Measurements from ENCODE around the gene NCLN. TPM values are rescaled to one million over a fixed set of nuclear protein-coding genes. Genes with fewer than 3 reads are reported as not detected.
"Not testable (repeated sequence)": the region's sequence is repeated elsewhere in the genome, so short reads cannot be mapped to it uniquely, and the experiment has no call there.

The NCLN gene
- polyA plus RNA-seq, 3 donors, result 28.6 to 60.9 (median 34.5) TPM

DNA sequence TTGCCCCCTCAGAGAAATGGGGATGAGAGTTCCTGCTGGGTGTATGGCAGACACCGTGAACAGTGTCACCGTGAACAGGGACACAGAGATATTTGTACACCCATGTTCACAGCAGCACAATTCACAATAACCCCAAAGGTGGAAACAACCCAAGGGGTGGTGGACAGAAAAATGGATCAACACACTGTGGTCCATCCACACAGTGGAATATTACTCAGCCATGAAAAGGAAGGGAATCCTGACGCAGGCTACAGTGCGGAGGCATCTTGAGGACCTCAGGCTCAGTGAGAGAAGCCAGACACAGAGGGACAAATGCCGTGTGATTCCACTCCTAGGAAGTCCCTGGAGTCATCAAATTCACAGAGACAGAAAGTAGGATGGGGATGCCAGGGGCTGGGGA lies 31.1 kb downstream of the NCLN start:
- WGBS (ENCODE audit: insufficient coverage), result 95% methylated on average over 4 of the region's 5 CpGs
- TF ChIP-seq, protein P1, sequence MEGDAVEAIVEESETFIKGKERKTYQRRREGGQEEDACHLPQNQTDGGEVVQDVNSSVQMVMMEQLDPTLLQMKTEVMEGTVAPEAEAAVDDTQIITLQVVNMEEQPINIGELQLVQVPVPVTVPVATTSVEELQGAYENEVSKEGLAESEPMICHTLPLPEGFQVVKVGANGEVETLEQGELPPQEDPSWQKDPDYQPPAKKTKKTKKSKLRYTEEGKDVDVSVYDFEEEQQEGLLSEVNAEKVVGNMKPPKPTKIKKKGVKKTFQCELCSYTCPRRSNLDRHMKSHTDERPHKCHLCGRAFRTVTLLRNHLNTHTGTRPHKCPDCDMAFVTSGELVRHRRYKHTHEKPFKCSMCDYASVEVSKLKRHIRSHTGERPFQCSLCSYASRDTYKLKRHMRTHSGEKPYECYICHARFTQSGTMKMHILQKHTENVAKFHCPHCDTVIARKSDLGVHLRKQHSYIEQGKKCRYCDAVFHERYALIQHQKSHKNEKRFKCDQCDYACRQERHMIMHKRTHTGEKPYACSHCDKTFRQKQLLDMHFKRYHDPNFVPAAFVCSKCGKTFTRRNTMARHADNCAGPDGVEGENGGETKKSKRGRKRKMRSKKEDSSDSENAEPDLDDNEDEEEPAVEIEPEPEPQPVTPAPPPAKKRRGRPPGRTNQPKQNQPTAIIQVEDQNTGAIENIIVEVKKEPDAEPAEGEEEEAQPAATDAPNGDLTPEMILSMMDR (IDR thresholded peaks at IDR 0.05), result no peak
- no peak overlapping the region for H3K27ac Mint-ChIP-seq

DNA sequence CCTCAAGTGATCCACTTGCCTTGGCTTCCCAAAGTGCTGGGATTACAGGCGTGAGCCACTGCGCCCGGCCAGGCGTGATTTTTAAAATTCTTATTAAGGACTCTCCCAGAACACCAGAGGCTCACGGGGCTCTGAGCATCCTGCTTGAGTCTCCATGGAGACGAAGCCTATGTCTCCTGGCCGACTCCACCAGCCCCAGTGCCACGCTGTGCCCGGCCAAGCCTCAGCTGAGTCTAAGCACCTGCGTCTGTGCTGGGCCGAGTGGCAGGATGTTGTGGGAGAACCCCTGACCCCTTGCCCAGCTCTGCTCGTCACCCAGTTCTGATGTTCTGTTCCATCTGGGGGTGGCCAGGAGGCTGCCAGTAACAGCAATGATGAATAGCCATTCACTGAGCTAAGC lies 34.8 kb downstream of the NCLN start:
- no peak overlapping the region for H3K4me3 Mint-ChIP-seq

More for the DNA sequence above, 31.1 kb downstream of the NCLN start:
- H3K36me3 ChIP-seq (replicated peaks in 1 of 2; ENCODE audit: control insufficient read depth in 1 of 2, insufficient read depth in 2 of 2, low read length in 2 of 2), result no peaks in the 10 kb centered on the region
- DNase-seq, result no peak
- H3K4me1 Mint-ChIP-seq, result no peaks in the 10 kb centered on the region
- no peak overlapping the region for H2AFZ ChIP-seq (ENCODE audit: insufficient read depth, low read depth, low read length, poor library complexity, severe bottlenecking)
- no peak overlapping the region for H3K27ac ChIP-seq (ENCODE audit: low read depth in 1 of 2, low read length in 2 of 2)
- no peak overlapping the region for H3K4me2 ChIP-seq (replicated peaks; ENCODE audit: extremely low read depth, low read length, poor library complexity, severe bottlenecking)
- H3K9ac ChIP-seq (ENCODE audit: insufficient read depth, low read length, poor library complexity, severe bottlenecking), result no peak overlapping the region
- H3K4me1 ChIP-seq (ENCODE audit: control insufficient read depth in 1 of 2, insufficient read depth in 2 of 2, low read length in 2 of 2), result no peaks in the 10 kb centered on the region
- no peaks in the 10 kb centered on the region for H3K9me3 ChIP-seq (replicated peaks in 1 of 2; ENCODE audit: control insufficient read depth in 1 of 2, insufficient read depth in 1 of 2, low read length in 2 of 2)
- no peaks in the 10 kb centered on the region for H4K20me1 ChIP-seq (ENCODE audit: insufficient read depth, low read length)
- H3K36me3 Mint-ChIP-seq, result peaks cover 0 to 2% of the 10 kb centered on the region in 2 donors
- H3K79me2 ChIP-seq (ENCODE audit: insufficient read depth, low read length), result no peaks in the 10 kb centered on the region
- H3K4me3 Mint-ChIP-seq, result no peak overlapping the region
- H3K27me3 Mint-ChIP-seq (ENCODE audit: low read depth in 3 of 3), result peaks cover 4 to 10% (median 8%) of the 10 kb centered on the region in 3 donors
- no peaks in the 10 kb centered on the region for H3K27me3 ChIP-seq (ENCODE audit: control insufficient read depth in 2 of 2, insufficient read depth in 2 of 2, low read length in 2 of 2)
- no peak overlapping the region for H3K4me3 ChIP-seq (replicated peaks in 1 of 3; ENCODE audit: low read depth in 2 of 3, low read length in 3 of 3)
- intact Hi-C loops (cut with micrococcal nuclease), result no loop called here
- H3K9me3 Mint-ChIP-seq, result peaks cover 0 to 3% (median 1%) of the 10 kb centered on the region in 7 donors

DNA sequence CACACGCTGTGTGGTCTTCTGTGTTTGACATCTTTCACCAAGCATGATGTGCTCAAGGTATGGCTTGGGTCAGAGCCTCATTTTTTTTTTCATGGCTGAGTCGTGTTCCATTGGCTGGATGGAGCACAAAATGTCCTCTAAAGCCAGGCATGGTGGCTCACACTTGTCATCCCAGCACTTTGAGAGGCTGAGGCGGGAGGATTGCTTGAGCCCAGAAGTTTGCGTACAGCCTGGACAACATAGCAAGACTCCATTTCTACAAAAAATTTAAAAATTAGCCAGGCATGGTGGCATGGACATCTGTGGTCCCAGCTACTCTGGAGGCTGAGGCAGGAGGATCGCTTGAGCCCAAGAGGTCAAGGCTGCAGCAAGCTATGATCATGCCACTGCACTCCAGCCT lies 35.8 kb downstream of the NCLN start:
- H2AFZ ChIP-seq (ENCODE audit: insufficient read depth, low read depth, low read length, poor library complexity, severe bottlenecking); intact Hi-C loops (cut with micrococcal nuclease); H3K27ac ChIP-seq (ENCODE audit: low read depth in 1 of 2, low read length in 2 of 2); DNase-seq; H3K9me3 ChIP-seq (replicated peaks in 1 of 2; ENCODE audit: control insufficient read depth in 1 of 2, insufficient read depth in 1 of 2, low read length in 2 of 2); H3K79me2 ChIP-seq (ENCODE audit: insufficient read depth, low read length); H4K20me1 ChIP-seq (ENCODE audit: insufficient read depth, low read length); H3K9ac ChIP-seq (ENCODE audit: insufficient read depth, low read length, poor library complexity, severe bottlenecking); H3K4me2 ChIP-seq (replicated peaks; ENCODE audit: extremely low read depth, low read length, poor library complexity, severe bottlenecking); H3K27ac Mint-ChIP-seq; H3K4me3 Mint-ChIP-seq; H3K4me1 Mint-ChIP-seq; H3K4me1 ChIP-seq (ENCODE audit: control insufficient read depth in 1 of 2, insufficient read depth in 2 of 2, low read length in 2 of 2); H3K36me3 ChIP-seq (replicated peaks in 1 of 2; ENCODE audit: control insufficient read depth in 1 of 2, insufficient read depth in 2 of 2, low read length in 2 of 2); H3K4me3 ChIP-seq (replicated peaks in 1 of 3; ENCODE audit: low read depth in 2 of 3, low read length in 3 of 3); H3K36me3 Mint-ChIP-seq: not testable (repeated sequence)
- H3K27me3 ChIP-seq (ENCODE audit: control insufficient read depth in 2 of 2, insufficient read depth in 2 of 2, low read length in 2 of 2), result peaks cover 2 to 24% of the 10 kb centered on the region in 2 donors
- H3K9me3 Mint-ChIP-seq, result peaks cover 0 to 10% (median 2%) of the 10 kb centered on the region in 7 donors
- peaks cover 26 to 39% (median 27%) of the 10 kb centered on the region in 3 donors for H3K27me3 Mint-ChIP-seq (ENCODE audit: low read depth in 3 of 3)
- WGBS (ENCODE audit: insufficient coverage), result 88% methylated on average over 3 of the region's 5 CpGs

More for the DNA sequence above, 34.8 kb downstream of the NCLN start:
- DNase-seq, result no peak
- no peak overlapping the region for H3K27ac Mint-ChIP-seq
- Histone ChIP-seq H3K79me2 (ENCODE audit: insufficient read depth, low read length) (no peaks in the 10 kb centered on the region), H3K4me3 (replicated peaks in 1 of 3; ENCODE audit: low read depth in 2 of 3, low read length in 3 of 3) (no peak overlapping the region), H3K9me3 (replicated peaks in 1 of 2; ENCODE audit: control insufficient read depth in 1 of 2, insufficient read depth in 1 of 2, low read length in 2 of 2) (no peaks in the 10 kb centered on the region), H3K4me1 (ENCODE audit: control insufficient read depth in 1 of 2, insufficient read depth in 2 of 2, low read length in 2 of 2) (no peaks in the 10 kb centered on the region), H3K4me2 (replicated peaks; ENCODE audit: extremely low read depth, low read length, poor library complexity, severe bottlenecking) (no peak overlapping the region), H3K27me3 (ENCODE audit: control insufficient read depth in 2 of 2, insufficient read depth in 2 of 2, low read length in 2 of 2) (peaks cover 0 to 14% of the 10 kb centered on the region in 2 donors), H3K27ac (ENCODE audit: low read depth in 1 of 2, low read length in 2 of 2) (no peak overlapping the region), H3K36me3 (replicated peaks in 1 of 2; ENCODE audit: control insufficient read depth in 1 of 2, insufficient read depth in 2 of 2, low read length in 2 of 2) (no peaks in the 10 kb centered on the region), H2AFZ (ENCODE audit: insufficient read depth, low read depth, low read length, poor library complexity, severe bottlenecking) (no peak overlapping the region), H4K20me1 (ENCODE audit: insufficient read depth, low read length) (no peaks in the 10 kb centered on the region), H3K9ac (ENCODE audit: insufficient read depth, low read length, poor library complexity, severe bottlenecking) (no peak overlapping the region)
- H3K9me3 Mint-ChIP-seq, result peaks cover 0 to 8% (median 2%) of the 10 kb centered on the region in 7 donors
- TF ChIP-seq, protein P1 (IDR thresholded peaks at IDR 0.05), result no peak
- H3K36me3 Mint-ChIP-seq, result peaks cover 0 to 2% of the 10 kb centered on the region in 2 donors
- intact Hi-C loops (cut with micrococcal nuclease), result no loop called here
- H3K4me1 Mint-ChIP-seq, result no peaks in the 10 kb centered on the region
- peaks cover 17 to 29% (median 26%) of the 10 kb centered on the region in 3 donors for H3K27me3 Mint-ChIP-seq (ENCODE audit: low read depth in 3 of 3)
- 84% methylated on average over 12 of the region's 12 CpGs for WGBS (ENCODE audit: insufficient coverage)

All from CD14-positive monocyte (primary cell).